ENCODE data around the gene STAC2. TPM values are rescaled to one million over a fixed set of nuclear protein-coding genes. Genes with fewer than 3 reads are reported as not detected.

Gene STAC2
- total and polyA plus RNA-seq, 2 of the 13 experiments (the other 11 are each of a cell fraction or from before 2014, with no cell fraction given), result not detected

DNA sequence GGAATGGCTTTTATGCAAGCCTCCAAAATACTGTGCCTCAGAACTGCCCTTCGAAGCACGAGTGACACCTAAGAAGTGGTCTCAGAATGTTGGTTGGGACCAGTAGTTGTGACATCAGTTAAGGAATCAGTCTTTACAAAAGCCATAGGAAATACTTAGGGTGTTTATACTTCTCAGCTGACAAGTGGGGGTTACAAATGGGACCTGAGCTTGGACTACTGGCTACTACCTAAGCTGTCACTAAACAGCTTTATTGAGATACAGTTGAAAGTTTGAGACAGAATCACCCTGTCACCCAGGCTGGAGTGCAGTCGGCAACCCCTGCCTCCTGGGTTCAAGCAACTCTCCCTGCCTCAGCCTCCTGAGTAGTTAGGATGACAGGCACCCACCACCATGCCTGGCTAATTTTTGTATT is 20.6 kb downstream of the STAC2 start (continued):
- TF ChIP-seq, protein P1, sequence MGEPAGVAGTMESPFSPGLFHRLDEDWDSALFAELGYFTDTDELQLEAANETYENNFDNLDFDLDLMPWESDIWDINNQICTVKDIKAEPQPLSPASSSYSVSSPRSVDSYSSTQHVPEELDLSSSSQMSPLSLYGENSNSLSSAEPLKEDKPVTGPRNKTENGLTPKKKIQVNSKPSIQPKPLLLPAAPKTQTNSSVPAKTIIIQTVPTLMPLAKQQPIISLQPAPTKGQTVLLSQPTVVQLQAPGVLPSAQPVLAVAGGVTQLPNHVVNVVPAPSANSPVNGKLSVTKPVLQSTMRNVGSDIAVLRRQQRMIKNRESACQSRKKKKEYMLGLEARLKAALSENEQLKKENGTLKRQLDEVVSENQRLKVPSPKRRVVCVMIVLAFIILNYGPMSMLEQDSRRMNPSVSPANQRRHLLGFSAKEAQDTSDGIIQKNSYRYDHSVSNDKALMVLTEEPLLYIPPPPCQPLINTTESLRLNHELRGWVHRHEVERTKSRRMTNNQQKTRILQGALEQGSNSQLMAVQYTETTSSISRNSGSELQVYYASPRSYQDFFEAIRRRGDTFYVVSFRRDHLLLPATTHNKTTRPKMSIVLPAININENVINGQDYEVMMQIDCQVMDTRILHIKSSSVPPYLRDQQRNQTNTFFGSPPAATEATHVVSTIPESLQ (CRISPR knock-in tag; conservative IDR thresholded peaks at IDR 0.05), result no peak
- TF ChIP-seq SKI (IDR thresholded peaks at IDR 0.05; ENCODE audit: partially characterized antibody) (no peak), SYNCRIP (IDR thresholded peaks at IDR 0.05; ENCODE audit: insufficient read depth, low read depth, low read length) (no peak), CCDC6 (CRISPR knock-in tag; IDR thresholded peaks at IDR 0.05) (no peak)
- TF ChIP-seq, protein P2, sequence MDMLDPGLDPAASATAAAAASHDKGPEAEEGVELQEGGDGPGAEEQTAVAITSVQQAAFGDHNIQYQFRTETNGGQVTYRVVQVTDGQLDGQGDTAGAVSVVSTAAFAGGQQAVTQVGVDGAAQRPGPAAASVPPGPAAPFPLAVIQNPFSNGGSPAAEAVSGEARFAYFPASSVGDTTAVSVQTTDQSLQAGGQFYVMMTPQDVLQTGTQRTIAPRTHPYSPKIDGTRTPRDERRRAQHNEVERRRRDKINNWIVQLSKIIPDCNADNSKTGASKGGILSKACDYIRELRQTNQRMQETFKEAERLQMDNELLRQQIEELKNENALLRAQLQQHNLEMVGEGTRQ (IDR thresholded peaks at IDR 0.05; ENCODE audit: low read depth, low read length), result no peak
- TF ChIP-seq, protein P2 (CRISPR knock-in tag; IDR thresholded peaks at IDR 0.05; ENCODE audit: borderline replicate concordance), result no peak
- TF ChIP-seq, protein P3, sequence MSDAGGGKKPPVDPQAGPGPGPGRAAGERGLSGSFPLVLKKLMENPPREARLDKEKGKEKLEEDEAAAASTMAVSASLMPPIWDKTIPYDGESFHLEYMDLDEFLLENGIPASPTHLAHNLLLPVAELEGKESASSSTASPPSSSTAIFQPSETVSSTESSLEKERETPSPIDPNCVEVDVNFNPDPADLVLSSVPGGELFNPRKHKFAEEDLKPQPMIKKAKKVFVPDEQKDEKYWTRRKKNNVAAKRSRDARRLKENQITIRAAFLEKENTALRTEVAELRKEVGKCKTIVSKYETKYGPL (CRISPR knock-in tag; IDR thresholded peaks at IDR 0.05), result no peak

DNA sequence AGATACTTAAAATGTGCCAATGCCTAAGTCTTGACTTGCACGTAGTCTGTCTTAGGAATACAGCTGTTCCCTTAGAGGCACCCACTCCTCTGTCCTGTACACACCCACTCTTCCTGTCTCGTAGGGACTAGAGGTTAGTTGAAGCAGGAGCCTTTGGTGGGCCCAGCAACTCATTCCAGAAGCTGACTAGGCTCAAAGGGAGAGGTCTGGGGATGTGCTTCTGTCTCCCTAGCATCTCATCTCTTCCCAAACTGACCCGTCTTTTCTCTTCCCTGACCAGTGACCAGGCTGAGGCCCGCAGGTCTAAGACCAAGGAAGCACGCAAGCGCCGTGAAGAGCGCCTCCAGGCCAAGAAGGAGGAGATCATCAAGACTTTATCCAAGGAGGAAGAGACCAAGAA is 21.5 kb downstream of the STAC2 start:
- no peak overlapping the region for H2AFZ ChIP-seq (ENCODE audit: low read length)
- peaks cover 23% of the 10 kb centered on the region for H4K20me1 ChIP-seq (ENCODE audit: insufficient read depth, low read length)
- ChIA-PET POLR2A (interaction anchor here (0.8 kb wide), 1 partner anchor 41 kb away, joined by 3 read pairs; no protein-coding TSS in a partner anchor), CTCF (ENCODE audit: low intra/inter-chr PET ratio, low total read pairs) (no interaction called here)
- intact Hi-C loops (cut with micrococcal nuclease; ENCODE audit: unreplicated experiment) (no loop called here), in situ Hi-C loops (cut with HindIII; ENCODE audit: extremely low pct_ligation_motif_present, low pct_unique_long_range_greater_than_20kb) (no loop called here)
- FAIRE-seq, result no peak
- no peak for ATAC-seq
- H3K27me3 ChIP-seq (ENCODE audit: control insufficient read depth in 1 of 2, insufficient read depth in 2 of 2, low read length in 2 of 2), result peaks cover 5 to 14% of the 10 kb centered on the region in 2 experiments; a peak in 4 of 5 replicates
- over 99% methylated on average over 8 of the region's 8 CpGs for WGBS (ENCODE audit: low lambda C conversion rate)
- no peak overlapping the region for H3K4me3 ChIP-seq (replicated peaks in 1 of 3; ENCODE audit: insufficient read depth in 1 of 3, low read depth in 2 of 3, low read length in 3 of 3)
- no peaks in the 10 kb centered on the region for H3K9me3 ChIP-seq (ENCODE audit: low read length)
- H3K27ac ChIP-seq (ENCODE audit: extremely low read length, insufficient read depth, low read length), result no peak overlapping the region
- H3K4me2 ChIP-seq (ENCODE audit: low read depth, low read length), result no peak overlapping the region
- H3K9ac ChIP-seq (ENCODE audit: insufficient read depth, low read depth, low read length), result no peak overlapping the region
- H3K79me2 ChIP-seq (ENCODE audit: insufficient read depth, low read length), result peaks cover 23% of the 10 kb centered on the region
- DNase-seq (ENCODE audit: low spot score), result no peak
- BruUV-seq (replicated peaks), result no TSS peak
- peaks cover 25% of the 10 kb centered on the region for H3K4me1 ChIP-seq (ENCODE audit: insufficient read depth, low read length)
- peaks cover 26 to 35% of the 10 kb centered on the region in 2 experiments for H3K36me3 ChIP-seq (replicated peaks in 1 of 2; ENCODE audit: control insufficient read depth in 1 of 2, insufficient read depth in 2 of 2, low read length in 2 of 2)
- TF ChIP-seq ZNF101 (CRISPR knock-in tag; IDR thresholded peaks at IDR 0.05; ENCODE audit: borderline replicate concordance, low read depth), result no peak
- TF ChIP-seq, protein P4, sequence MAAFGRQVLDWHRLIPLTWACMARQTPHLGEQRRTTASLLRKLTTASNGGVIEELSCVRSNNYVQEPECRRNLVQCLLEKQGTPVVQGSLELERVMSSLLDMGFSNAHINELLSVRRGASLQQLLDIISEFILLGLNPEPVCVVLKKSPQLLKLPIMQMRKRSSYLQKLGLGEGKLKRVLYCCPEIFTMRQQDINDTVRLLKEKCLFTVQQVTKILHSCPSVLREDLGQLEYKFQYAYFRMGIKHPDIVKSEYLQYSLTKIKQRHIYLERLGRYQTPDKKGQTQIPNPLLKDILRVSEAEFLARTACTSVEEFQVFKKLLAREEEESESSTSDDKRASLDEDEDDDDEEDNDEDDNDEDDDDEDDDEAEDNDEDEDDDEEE (CRISPR knock-in tag; IDR thresholded peaks at IDR 0.05), result 0 out of 2 replicates have a peak, but pooled peaks have one; percentile 22
- no peak for TF ChIP-seq MTA3 (CRISPR knock-in tag; IDR thresholded peaks at IDR 0.05)
